Uterus (tissue), 4 donors: ENCODE results near the gene ANKMY2. TPM values are rescaled to one million over a fixed set of nuclear protein-coding genes. Genes with fewer than 3 reads are reported as not detected.

Source experiments
- DNase-seq, 2 donors: peaks; one replicate each; pipeline ENCODE4 v3.0.0-alpha.2; 2019 to 2020
- H3K27ac ChIP-seq, 2 donors: fragments of 200-600 bp; sonication (generic); 1 replicate in 1 of 2; 2 replicates in 1 of 2; pipeline ENCODE4 v1.5.1; 2016 to 2018
- H3K27me3 ChIP-seq, 2 donors: fragments of 200-600 bp; sonication (generic); one replicate each; pipeline ENCODE4 v1.5.1; 2018 to 2019; ENCODE audit warnings: control low read depth in 1 of 2
- H3K36me3 ChIP-seq, 2 donors: fragments of 200-600 bp; sonication (generic); one replicate each; pipeline ENCODE4 v1.5.1; 2019; ENCODE audit warnings: control low read depth in 1 of 2
- H3K4me1 ChIP-seq, 2 donors: fragments of 200-600 bp; sonication (generic); one replicate each; pipeline ENCODE4 v1.5.1; 2018 to 2019; ENCODE audit warnings: control low read depth in 1 of 2
- H3K4me3 ChIP-seq, 2 donors: fragments of 200-600 bp; sonication (generic); 1 replicate in 1 of 2; 2 replicates in 1 of 2; pipeline ENCODE4 v1.5.1; 2018 to 2019; ENCODE audit warnings: mild to moderate bottlenecking in 1 of 2
- H3K9me3 ChIP-seq, 2 donors: fragments of 200-600 bp; sonication (generic); one replicate each; pipeline ENCODE4 v1.5.1; 2019; ENCODE audit warnings: control low read depth in 1 of 2
- POLR2A ChIP-seq, 2 donors: fragments of 450-650 bp; IDR thresholded peaks; one replicate each; pipeline ENCODE4 v1.6.1; 2016; ENCODE audit warnings: antibody characterized with exemption in 2 of 2, mild to moderate bottlenecking in 1 of 2, moderate library complexity in 1 of 2
- intact Hi-C: fragments of 100-400 bp; cut with DNase I; formaldehyde crosslinking; loops from one replicate; pipeline ENCODE4 v1.15.1; 2023; ENCODE audit warnings: low total_unique reads
- total RNA-seq, 4 donors: library from RNA; depleted of rRNA in 3 of 4; stranded (reverse); fragments of >200 nt in 3 of 4; gene quantifications; one replicate each; pipeline versions ENCODE4 v1.1.0 to v1.2.4, GENCODE V29; 2014 to 2023
- TF ChIP-seq, protein P1 (sequence below), 4 experiments: fragments of 200-600 bp in 2 of 4; fragments of 450-650 bp in 2 of 4; sonication (generic) in 2 of 4; IDR thresholded peaks; one replicate each; pipeline ENCODE4 v1.5.1; 2016 to 2019; ENCODE audit warnings: antibody characterized with exemption in 4 of 4, mild to moderate bottlenecking in 2 of 4, moderate library complexity in 1 of 4
- donor health status: DM: yes; HTN: yes; CAD: no.

ANKMY2 gene
- total RNA-seq, 4 donors from 2014 or later, result 6.2 to 48.7 (median 17.2) TPM

DNA sequence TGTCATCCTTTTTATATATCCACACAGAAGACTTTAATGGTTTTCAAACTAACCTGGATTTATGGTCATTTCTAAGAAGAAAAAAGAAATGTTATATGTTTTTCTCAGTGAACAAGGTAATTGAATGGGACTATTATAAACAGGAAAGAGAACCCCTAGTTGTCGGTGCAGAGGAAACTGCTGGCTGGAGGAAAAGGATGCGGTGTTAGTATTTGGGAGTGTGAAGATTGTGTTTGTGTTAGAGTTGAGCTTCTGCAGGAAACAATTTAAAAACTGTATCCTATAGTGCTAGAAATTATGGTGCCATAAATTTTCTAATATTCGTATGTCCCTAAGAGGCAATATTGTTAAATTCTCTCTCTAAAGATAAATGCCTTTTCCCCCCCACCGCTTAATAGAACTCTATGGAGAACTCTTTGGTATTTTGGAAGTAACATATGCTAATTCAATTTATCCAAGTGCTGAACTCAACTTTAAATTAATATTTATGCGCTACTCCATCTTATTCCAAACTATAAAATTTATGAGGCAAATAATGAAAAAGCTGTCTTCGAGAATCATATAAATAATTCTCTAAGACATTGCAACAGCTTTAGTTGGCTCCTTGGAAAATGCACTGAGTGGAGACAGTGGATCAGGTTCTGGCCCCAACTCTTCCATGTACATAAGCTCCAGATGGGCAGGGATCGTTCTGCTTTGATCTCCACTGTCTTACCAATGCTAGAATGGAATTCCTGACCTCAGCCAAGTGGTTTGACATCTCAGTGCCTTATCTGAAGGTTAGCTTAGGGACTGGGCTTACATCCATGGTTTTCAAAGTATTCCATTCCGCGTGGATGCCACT is 6.1 kb upstream of the ANKMY2 start:
- H3K4me3 ChIP-seq, result no peak overlapping the region
- no peaks in the 10 kb centered on the region for H3K27me3 ChIP-seq
- no peak overlapping the region for H3K27ac ChIP-seq
- H3K9me3 ChIP-seq, result no peaks in the 10 kb centered on the region
- H3K36me3 ChIP-seq, result no peaks in the 10 kb centered on the region
- DNase-seq, result no peak
- H3K4me1 ChIP-seq, result no peaks in the 10 kb centered on the region
- intact Hi-C loops, result no loop called here
- TF ChIP-seq POLR2A (IDR thresholded peaks at IDR 0.05), result no peak
- TF ChIP-seq, protein P1, sequence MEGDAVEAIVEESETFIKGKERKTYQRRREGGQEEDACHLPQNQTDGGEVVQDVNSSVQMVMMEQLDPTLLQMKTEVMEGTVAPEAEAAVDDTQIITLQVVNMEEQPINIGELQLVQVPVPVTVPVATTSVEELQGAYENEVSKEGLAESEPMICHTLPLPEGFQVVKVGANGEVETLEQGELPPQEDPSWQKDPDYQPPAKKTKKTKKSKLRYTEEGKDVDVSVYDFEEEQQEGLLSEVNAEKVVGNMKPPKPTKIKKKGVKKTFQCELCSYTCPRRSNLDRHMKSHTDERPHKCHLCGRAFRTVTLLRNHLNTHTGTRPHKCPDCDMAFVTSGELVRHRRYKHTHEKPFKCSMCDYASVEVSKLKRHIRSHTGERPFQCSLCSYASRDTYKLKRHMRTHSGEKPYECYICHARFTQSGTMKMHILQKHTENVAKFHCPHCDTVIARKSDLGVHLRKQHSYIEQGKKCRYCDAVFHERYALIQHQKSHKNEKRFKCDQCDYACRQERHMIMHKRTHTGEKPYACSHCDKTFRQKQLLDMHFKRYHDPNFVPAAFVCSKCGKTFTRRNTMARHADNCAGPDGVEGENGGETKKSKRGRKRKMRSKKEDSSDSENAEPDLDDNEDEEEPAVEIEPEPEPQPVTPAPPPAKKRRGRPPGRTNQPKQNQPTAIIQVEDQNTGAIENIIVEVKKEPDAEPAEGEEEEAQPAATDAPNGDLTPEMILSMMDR (IDR thresholded peaks at IDR 0.05), result no peak

DNA sequence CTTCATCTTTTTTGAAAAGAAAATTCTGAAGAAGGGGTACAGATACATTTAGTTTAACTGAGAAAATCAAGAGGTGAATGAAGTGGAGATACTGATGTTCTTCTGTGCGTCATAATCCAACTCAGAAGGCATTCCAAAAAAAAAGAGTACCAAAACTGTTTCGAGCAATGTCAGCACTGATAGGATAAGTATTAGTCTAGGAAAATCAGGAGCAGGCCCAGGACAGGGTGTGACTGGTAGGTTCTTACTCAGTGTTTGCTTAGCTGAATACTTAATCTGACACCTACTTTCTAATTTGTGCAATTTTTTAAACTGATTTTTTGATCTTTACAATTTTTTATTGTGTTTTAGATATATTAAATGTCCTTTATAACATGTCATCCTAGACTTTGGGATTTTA is 4.7 kb upstream of the ANKMY2 start:
- no peak for TF ChIP-seq POLR2A (IDR thresholded peaks at IDR 0.05)
- TF ChIP-seq, protein P1 (IDR thresholded peaks at IDR 0.05), result no peak
- no peaks in the 10 kb centered on the region for H3K9me3 ChIP-seq
- H3K36me3 ChIP-seq, result no peaks in the 10 kb centered on the region
- intact Hi-C loops, result no loop called here
- no peak overlapping the region for H3K4me3 ChIP-seq
- H3K4me1 ChIP-seq, result no peaks in the 10 kb centered on the region
- DNase-seq, result no peak
- H3K27ac ChIP-seq, result no peak overlapping the region
- H3K27me3 ChIP-seq, result no peaks in the 10 kb centered on the region

DNA sequence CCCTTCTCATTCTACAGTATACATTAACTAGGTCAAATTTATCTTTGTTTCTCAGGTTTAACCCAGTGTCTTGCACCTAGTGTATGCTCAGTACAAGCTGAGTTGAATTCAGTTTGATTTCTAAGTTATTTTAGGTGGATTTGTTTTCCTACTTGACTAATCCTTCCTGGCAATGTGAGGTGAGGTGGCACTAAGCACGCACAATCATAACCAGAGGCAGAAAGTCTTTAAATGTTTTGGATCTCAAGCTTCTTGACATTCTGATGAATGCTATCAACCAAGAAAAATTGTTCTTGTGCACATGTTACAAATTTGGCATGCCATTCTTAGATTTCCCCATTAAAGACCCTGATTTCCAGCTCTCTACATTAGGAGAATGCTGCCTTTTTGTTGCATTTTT is 3.6 kb upstream of the ANKMY2 start:
- H3K27ac ChIP-seq, result no peak overlapping the region
- no peaks in the 10 kb centered on the region for H3K9me3 ChIP-seq
- no peak for DNase-seq
- no peaks in the 10 kb centered on the region for H3K4me1 ChIP-seq
- no peaks in the 10 kb centered on the region for H3K27me3 ChIP-seq
- intact Hi-C loops, result no loop called here
- no peak overlapping the region for H3K4me3 ChIP-seq
- H3K36me3 ChIP-seq, result no peaks in the 10 kb centered on the region
- TF ChIP-seq, protein P1 (IDR thresholded peaks at IDR 0.05), result no peak
- no peak for TF ChIP-seq POLR2A (IDR thresholded peaks at IDR 0.05)

DNA sequence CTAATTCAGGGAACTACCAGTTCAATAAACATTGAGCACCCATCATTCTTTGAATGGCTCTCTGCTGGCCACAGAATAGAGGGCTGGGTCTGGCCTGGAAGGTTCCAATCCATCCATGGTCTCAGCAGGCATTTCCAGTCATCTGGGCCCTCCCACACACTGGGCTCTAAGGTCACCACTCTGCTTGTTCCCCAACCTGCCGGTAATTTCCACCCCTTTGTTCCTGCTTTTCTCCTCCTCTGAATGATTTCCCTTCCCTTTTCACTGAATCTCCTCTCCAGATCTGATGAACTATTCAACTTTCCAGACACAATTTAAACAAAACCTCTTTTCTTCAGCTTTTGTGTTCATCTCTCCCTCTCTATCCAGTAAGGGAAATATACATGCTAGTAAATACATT is 3.0 kb upstream of the ANKMY2 start:
- intact Hi-C loops, result no loop called here
- TF ChIP-seq, protein P1 (IDR thresholded peaks at IDR 0.05), result no peak
- no peak for TF ChIP-seq POLR2A (IDR thresholded peaks at IDR 0.05)
- Histone ChIP-seq H3K36me3 (no peaks in the 10 kb centered on the region), H3K9me3 (no peaks in the 10 kb centered on the region), H3K27me3 (no peaks in the 10 kb centered on the region), H3K4me3 (no peak overlapping the region), H3K4me1 (no peaks in the 10 kb centered on the region), H3K27ac (no peak overlapping the region)
- no peak for DNase-seq

DNA sequence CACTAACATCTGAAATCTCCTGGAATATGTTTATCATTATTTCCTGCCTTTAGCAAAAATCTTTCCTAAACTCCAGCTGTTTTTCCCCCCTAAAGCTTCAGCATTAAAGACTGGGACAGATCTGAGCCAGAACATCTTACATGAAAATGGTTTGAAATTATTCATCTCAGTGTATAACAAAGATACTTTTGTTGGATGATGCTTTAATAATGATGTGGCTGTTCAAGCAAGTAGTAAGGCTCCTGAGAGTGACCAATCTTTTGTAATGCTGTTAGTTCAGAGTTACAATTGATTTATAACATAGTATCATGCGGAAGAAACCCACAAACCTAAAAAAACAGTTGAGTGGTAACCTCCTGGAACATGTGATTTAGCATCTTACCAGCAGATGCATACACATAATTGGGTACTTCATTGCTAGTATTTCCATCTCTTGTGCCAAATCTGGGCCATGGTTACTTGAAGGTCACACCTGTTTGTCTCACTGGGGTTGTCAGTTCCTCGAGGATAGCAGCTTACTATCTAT is 1.9 kb upstream of the ANKMY2 start:
- Histone ChIP-seq H3K9me3 (no peaks in the 10 kb centered on the region), H3K36me3 (no peaks in the 10 kb centered on the region), H3K27ac (no peak overlapping the region), H3K27me3 (no peaks in the 10 kb centered on the region), H3K4me3 (no peak overlapping the region), H3K4me1 (no peaks in the 10 kb centered on the region)
- no peak for DNase-seq
- TF ChIP-seq, protein P1 (IDR thresholded peaks at IDR 0.05), result no peak
- TF ChIP-seq POLR2A (IDR thresholded peaks at IDR 0.05), result no peak
- intact Hi-C loops, result no loop called here
